GM12878 (cell line): ENCODE data around the gene MYBBP1A. TPM values are rescaled to one million over a fixed set of nuclear protein-coding genes. Genes with fewer than 3 reads are reported as not detected.

Source experiments
- ATAC-seq: fragments of 200-7000 bp; cut with Tn5 transposase; 3 replicates; pipeline ENCODE4 v1.9.1; 2020; ENCODE audit warnings: mild to moderate bottlenecking, moderate library complexity
- BruUV-seq: library from RNA; stranded (reverse); fragments of 400-500 nt; replicated peaks from 2 replicates; lab custom pipeline; 2021; lab: Mats Ljungman, UMichigan
- CTCF ChIA-PET: fragments of 300-600 bp; sonication (Branson Sonifier 250); formaldehyde crosslinking; extraction: SDS; loops from one replicate; lab custom pipeline; 2021; ENCODE audit warnings: inconsistent platforms; lab: Yijun Ruan, JAX
- POLR2A ChIA-PET: fragments of 350-600 bp; formaldehyde crosslinking; extraction: SDS; loops from one replicate; lab custom pipeline; 2021; ENCODE audit warnings: inconsistent platforms; lab: Charles Lee
- RAD21 ChIA-PET: fragments of 300-600 bp; sonication (Branson Sonifier 250); formaldehyde crosslinking; loops from one replicate; lab custom pipeline; 2023; ENCODE audit warnings: antibody characterized with exemption; ENCODE audit not compliant: unreplicated experiment; lab: Charles Lee
- SMC1A ChIA-PET: fragments of 300-600 bp; sonication (Branson Sonifier 250); formaldehyde crosslinking; loops from one replicate; lab custom pipeline; 2023; ENCODE audit not compliant: unreplicated experiment, uncharacterized antibody; lab: Charles Lee
- DNase-seq: peaks from one replicate; pipeline ENCODE4 v3.0.0-alpha.2; 2011; ENCODE audit warnings: low read depth, low spot score
- FAIRE-seq: peaks from 3 replicates; lab custom pipeline; 2011; peaks lifted over from hg19 to GRCh38; lab: Jason Lieb, UNC
- H2AFZ ChIP-seq: 2 replicates; pipeline ENCODE4 v1.6.0; 2011; ENCODE audit warnings: low read depth, low read length, control low read depth; ENCODE audit not compliant: control insufficient read depth
- H3K27ac ChIP-seq: 2 replicates; pipeline ENCODE4 v1.5.1; 2011; ENCODE audit warnings: control low read depth; ENCODE audit not compliant: control insufficient read depth, insufficient read depth
- H3K27me3 ChIP-seq, 2 experiments: replicated peaks in 1 of 2; 2 replicates each; pipeline versions ENCODE4 v1.6.0 to v1.6.1; 2011; ENCODE audit warnings: low read length in 1 of 2; ENCODE audit not compliant: control insufficient read depth in 2 of 2, insufficient read depth in 2 of 2
- H3K36me3 ChIP-seq, 2 experiments: 2 replicates each; pipeline ENCODE4 v1.5.1; 2011; ENCODE audit warnings: low read length in 1 of 2; ENCODE audit not compliant: control insufficient read depth in 2 of 2, insufficient read depth in 2 of 2
- H3K4me1 ChIP-seq: 2 replicates; pipeline ENCODE4 v1.6.1; 2011; ENCODE audit warnings: mild to moderate bottlenecking, low read length, moderate library complexity, mixed read lengths; ENCODE audit not compliant: control insufficient read depth, insufficient read depth
- H3K4me2 ChIP-seq: 2 replicates; pipeline ENCODE4 v1.6.0; 2011; ENCODE audit warnings: control low read depth; ENCODE audit not compliant: control insufficient read depth, insufficient read depth
- H3K4me3 ChIP-seq: fragments of 200-600 bp; sonication (generic); 2 replicates; pipeline ENCODE4 v1.5.1; 2016
- H3K79me2 ChIP-seq: 2 replicates; pipeline ENCODE4 v1.6.0; 2011; ENCODE audit warnings: low read length; ENCODE audit not compliant: control insufficient read depth, insufficient read depth
- H3K9ac ChIP-seq: 2 replicates; pipeline ENCODE4 v1.8.0; 2011; ENCODE audit warnings: low read length, control low read depth, mixed read lengths; ENCODE audit not compliant: control insufficient read depth, insufficient read depth
- H3K9me3 ChIP-seq: replicated peaks from 3 replicates; pipeline ENCODE4 v1.5.1; 2011; ENCODE audit warnings: mild to moderate bottlenecking, low read length; ENCODE audit not compliant: control insufficient read depth, insufficient read depth
- H4K20me1 ChIP-seq: 2 replicates; pipeline ENCODE4 v1.6.0; 2011; ENCODE audit not compliant: control insufficient read depth, insufficient read depth
- CBX5 ChIP-seq: sonication (generic); IDR thresholded peaks from 2 replicates; pipeline ENCODE4 v1.6.1; 2016; ENCODE audit warnings: low read depth, moderate library complexity, mild to moderate bottlenecking, inconsistent platforms
- E4F1 ChIP-seq: fragments of 450-650 bp; IDR thresholded peaks from 2 replicates; pipeline ENCODE4 v1.6.1; 2018; ENCODE audit warnings: borderline replicate concordance, mild to moderate bottlenecking; ENCODE audit not compliant: partially characterized antibody
- KDM1A ChIP-seq: fragments of 200-600 bp; sonication (generic); IDR thresholded peaks from 2 replicates; pipeline ENCODE4 v1.6.1; 2016; ENCODE audit warnings: borderline replicate concordance
- NFXL1 ChIP-seq: fragments of 450-650 bp; IDR thresholded peaks from 2 replicates; pipeline ENCODE4 v1.6.1; 2017; ENCODE audit warnings: antibody characterized with exemption, mild to moderate bottlenecking, borderline replicate concordance
- POLR2AphosphoS2 ChIP-seq: IDR thresholded peaks from 2 replicates; pipeline ENCODE4 v1.6.1; 2011; ENCODE audit warnings: low read depth, mild to moderate bottlenecking, low read length, improper control_type of control experiment, moderate library complexity
- RUNX3 ChIP-seq: IDR thresholded peaks from 2 replicates; pipeline ENCODE4 v1.6.1; 2012; ENCODE audit warnings: low read length, inconsistent platforms
- SREBF1 ChIP-seq: IDR thresholded peaks from 2 replicates; pipeline ENCODE4 v1.6.1; 2012; ENCODE audit warnings: mild to moderate bottlenecking, low read length
- ZNF274 ChIP-seq: IDR thresholded peaks from one replicate; pipeline ENCODE4 v1.8.0; 2011; ENCODE audit not compliant: insufficient read length, insufficient read depth
- WGBS: methylation state at CpG from one replicate; pipeline ENCODE4 v1.1.6; 2016; ENCODE audit warnings: low lambda C conversion rate; ENCODE audit not compliant: insufficient replicate concordance, insufficient coverage; ENCODE audit errors: missing lambda C conversion rate; 5-methylcytosine and 5-hydroxymethylcytosine counted together
- in situ Hi-C: fragments of 300-500 bp; cut with MboI; formaldehyde crosslinking; loops from 9 replicates; pipeline ENCODE4 v1.14.3; 2018; ENCODE audit warnings: mixed read lengths
- intact Hi-C: fragments of 100-400 bp; cut with micrococcal nuclease; formaldehyde crosslinking; loops from one replicate; pipeline ENCODE4 v1.14.2; 2022; ENCODE audit not compliant: unreplicated experiment
- polyA plus RNA-seq, 11 experiments: library from polyadenylated mRNA; depleted of rRNA in 4 of 11; unstranded in 6 of 11; stranded (reverse) in 5 of 11; fragments of >200 nt; fragmentation: Nextera tagmentation in 4 of 11; fragmentation: Illumina TruSeq in 1 of 11; extraction: Ambion mirVana in 4 of 11; extraction: Trizol in 1 of 11; gene quantifications; 1 replicate in 1 of 11; 2 replicates in 10 of 11; pipeline versions ENCODE4 v1.2.1 to v1.2.3, GENCODE V29; 2011 to 2016; ENCODE audit warnings: inconsistent platforms in 2 of 11, missing spikeins in 2 of 11, low read depth in 1 of 11
- total RNA-seq, 4 experiments: library from RNA; depleted of rRNA in 3 of 4; stranded (reverse); fragments of >200 nt in 3 of 4; fragmentation: Illumina TruSeq in 1 of 4; extraction: Trizol in 1 of 4; gene quantifications; 2 replicates each; pipeline versions ENCODE4 v1.2.1 to v1.2.3, GENCODE V29; 2013 to 2021
- TF ChIP-seq, protein P1 (sequence below): fragments of 450-650 bp; IDR thresholded peaks from 2 replicates; pipeline ENCODE4 v1.6.1; 2016; ENCODE audit warnings: mild to moderate bottlenecking, moderate library complexity, borderline replicate concordance
- TF ChIP-seq, protein P2 (sequence below): fragments of 450-650 bp; IDR thresholded peaks from 2 replicates; pipeline ENCODE4 v1.6.1; 2017; ENCODE audit warnings: antibody characterized with exemption, mild to moderate bottlenecking, moderate library complexity

The MYBBP1A gene
- total and polyA plus RNA-seq, 10 of the 15 experiments (the other 5 are each of a cell fraction or from before 2014, with no cell fraction given): 2.5 to 121 (median 71.6) TPM

DNA sequence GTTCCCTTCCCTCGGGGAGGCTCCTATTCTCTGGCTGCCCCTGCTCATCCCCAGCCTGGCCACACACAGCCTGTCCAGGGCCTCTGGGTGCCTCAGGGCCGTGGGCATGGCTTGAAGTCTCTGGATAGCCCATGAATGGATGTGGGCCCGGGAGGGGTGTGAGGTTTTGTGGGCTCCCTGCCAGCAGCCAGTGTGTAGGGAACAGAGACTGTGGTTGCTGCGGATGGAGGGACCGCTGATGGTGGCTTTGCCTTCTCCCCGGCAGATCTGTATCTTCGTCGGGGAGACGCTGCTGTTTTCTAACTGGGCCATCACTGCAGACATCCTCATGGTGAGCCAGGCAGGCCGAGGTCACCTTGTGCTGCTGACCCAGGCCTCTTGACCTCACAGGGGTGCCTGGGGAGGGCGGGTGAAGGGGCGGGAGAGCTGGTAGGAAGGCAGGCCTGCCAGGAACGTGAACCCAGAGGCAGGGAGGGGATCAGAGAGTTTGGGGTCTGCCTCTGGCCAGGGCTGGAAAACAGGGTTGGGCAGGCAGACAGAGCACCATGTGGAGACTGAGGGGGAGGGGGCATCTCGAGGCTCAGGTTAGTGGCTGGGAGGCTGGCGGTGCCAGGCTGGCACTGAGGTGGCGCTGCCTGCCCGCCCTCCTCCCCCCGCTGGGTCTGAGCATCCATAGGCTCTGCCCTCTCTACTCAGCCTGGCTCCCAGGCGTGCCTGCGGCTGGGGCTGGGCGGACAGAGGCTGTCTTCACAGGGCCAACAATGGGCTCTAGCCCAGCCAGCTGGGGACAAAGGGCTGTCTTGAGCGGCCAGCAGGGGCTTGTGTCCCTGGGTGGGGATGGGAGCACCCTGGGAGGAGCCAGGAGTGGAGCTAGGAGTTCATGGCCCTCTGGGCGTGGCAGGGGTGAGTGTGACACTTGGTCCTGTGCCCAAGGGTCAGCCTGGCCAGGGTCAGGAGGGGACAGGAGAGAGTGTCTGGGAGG lies 21.4 kb downstream of the MYBBP1A start:
- RAD21 ChIA-PET: no interaction called here
- no TSS peak for BruUV-seq

More for the DNA sequence above, 21.4 kb downstream of the MYBBP1A start:
- ChIA-PET CTCF (no interaction called here), POLR2A (no interaction called here), SMC1A (no interaction called here)
- H4K20me1 ChIP-seq: no peaks in the 10 kb centered on the region
- no peaks in the 10 kb centered on the region for H3K79me2 ChIP-seq
- no peak overlapping the region for H3K9ac ChIP-seq
- H3K27ac ChIP-seq: no peak overlapping the region
- no peak overlapping the region for H3K4me2 ChIP-seq
- intact Hi-C loops: no loop called here
- H3K4me1 ChIP-seq: no peaks in the 10 kb centered on the region
- no peaks in the 10 kb centered on the region for H3K27me3 ChIP-seq
- ATAC-seq (no peak), DNase-seq (no peak), FAIRE-seq (no peak)
- no peaks in the 10 kb centered on the region for H3K9me3 ChIP-seq
- no peak overlapping the region for H2AFZ ChIP-seq
- H3K4me3 ChIP-seq: no peak overlapping the region
- TF ChIP-seq NFXL1 (no peak), CBX5 (no peak), RUNX3 (no peak), KDM1A (no peak), SREBF1 (no peak), E4F1 (no peak), POLR2AphosphoS2 (no peak), ZNF274 (no peak)
- TF ChIP-seq, protein P1, sequence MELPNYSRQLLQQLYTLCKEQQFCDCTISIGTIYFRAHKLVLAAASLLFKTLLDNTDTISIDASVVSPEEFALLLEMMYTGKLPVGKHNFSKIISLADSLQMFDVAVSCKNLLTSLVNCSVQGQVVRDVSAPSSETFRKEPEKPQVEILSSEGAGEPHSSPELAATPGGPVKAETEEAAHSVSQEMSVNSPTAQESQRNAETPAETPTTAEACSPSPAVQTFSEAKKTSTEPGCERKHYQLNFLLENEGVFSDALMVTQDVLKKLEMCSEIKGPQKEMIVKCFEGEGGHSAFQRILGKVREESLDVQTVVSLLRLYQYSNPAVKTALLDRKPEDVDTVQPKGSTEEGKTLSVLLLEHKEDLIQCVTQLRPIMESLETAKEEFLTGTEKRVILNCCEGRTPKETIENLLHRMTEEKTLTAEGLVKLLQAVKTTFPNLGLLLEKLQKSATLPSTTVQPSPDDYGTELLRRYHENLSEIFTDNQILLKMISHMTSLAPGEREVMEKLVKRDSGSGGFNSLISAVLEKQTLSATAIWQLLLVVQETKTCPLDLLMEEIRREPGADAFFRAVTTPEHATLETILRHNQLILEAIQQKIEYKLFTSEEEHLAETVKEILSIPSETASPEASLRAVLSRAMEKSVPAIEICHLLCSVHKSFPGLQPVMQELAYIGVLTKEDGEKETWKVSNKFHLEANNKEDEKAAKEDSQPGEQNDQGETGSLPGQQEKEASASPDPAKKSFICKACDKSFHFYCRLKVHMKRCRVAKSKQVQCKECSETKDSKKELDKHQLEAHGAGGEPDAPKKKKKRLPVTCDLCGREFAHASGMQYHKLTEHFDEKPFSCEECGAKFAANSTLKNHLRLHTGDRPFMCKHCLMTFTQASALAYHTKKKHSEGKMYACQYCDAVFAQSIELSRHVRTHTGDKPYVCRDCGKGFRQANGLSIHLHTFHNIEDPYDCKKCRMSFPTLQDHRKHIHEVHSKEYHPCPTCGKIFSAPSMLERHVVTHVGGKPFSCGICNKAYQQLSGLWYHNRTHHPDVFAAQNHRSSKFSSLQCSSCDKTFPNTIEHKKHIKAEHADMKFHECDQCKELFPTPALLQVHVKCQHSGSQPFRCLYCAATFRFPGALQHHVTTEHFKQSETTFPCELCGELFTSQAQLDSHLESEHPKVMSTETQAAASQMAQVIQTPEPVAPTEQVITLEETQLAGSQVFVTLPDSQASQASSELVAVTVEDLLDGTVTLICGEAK: no peak
- TF ChIP-seq, protein P2, sequence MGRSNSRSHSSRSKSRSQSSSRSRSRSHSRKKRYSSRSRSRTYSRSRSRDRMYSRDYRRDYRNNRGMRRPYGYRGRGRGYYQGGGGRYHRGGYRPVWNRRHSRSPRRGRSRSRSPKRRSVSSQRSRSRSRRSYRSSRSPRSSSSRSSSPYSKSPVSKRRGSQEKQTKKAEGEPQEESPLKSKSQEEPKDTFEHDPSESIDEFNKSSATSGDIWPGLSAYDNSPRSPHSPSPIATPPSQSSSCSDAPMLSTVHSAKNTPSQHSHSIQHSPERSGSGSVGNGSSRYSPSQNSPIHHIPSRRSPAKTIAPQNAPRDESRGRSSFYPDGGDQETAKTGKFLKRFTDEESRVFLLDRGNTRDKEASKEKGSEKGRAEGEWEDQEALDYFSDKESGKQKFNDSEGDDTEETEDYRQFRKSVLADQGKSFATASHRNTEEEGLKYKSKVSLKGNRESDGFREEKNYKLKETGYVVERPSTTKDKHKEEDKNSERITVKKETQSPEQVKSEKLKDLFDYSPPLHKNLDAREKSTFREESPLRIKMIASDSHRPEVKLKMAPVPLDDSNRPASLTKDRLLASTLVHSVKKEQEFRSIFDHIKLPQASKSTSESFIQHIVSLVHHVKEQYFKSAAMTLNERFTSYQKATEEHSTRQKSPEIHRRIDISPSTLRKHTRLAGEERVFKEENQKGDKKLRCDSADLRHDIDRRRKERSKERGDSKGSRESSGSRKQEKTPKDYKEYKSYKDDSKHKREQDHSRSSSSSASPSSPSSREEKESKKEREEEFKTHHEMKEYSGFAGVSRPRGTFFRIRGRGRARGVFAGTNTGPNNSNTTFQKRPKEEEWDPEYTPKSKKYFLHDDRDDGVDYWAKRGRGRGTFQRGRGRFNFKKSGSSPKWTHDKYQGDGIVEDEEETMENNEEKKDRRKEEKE: no peak
- in situ Hi-C loops: no loop called here
- WGBS: 29% methylated on average over 23 of the region's 23 CpGs
- H3K36me3 ChIP-seq: peaks cover 0 to 2% of the 10 kb centered on the region in 2 experiments; a peak in 1 of 4 replicates
